Chondrocyte (in vitro differentiated cells): ENCODE measurements around the gene GTF3C4. TPM values are rescaled to one million over a fixed set of nuclear protein-coding genes. Genes with fewer than 3 reads are reported as not detected.

Experiments used
- DNase-seq: peaks from one replicate; pipeline ENCODE4 v3.0.0; 2021; ENCODE audit warnings: mixed read lengths, low spot score
- H3K27ac Mint-ChIP-seq: one replicate; pipeline ENCODE4 v1.8.0; 2021; ENCODE audit warnings: mild to moderate bottlenecking, moderate library complexity, mixed read lengths; ENCODE audit not compliant: unreplicated experiment
- H3K27me3 Mint-ChIP-seq: 2 replicates; pipeline ENCODE4 v1.8.0; 2021; ENCODE audit warnings: low read depth, mixed read lengths
- H3K36me3 Mint-ChIP-seq: 2 replicates; pipeline ENCODE4 v1.8.0; 2021; ENCODE audit warnings: low read depth, mixed read lengths
- H3K4me1 Mint-ChIP-seq: 2 replicates; pipeline ENCODE4 v1.8.0; 2021; ENCODE audit warnings: low read depth, mild to moderate bottlenecking, mixed read lengths
- H3K4me3 Mint-ChIP-seq: one replicate; pipeline ENCODE4 v1.8.0; 2021; ENCODE audit warnings: mild to moderate bottlenecking, moderate library complexity, mixed read lengths; ENCODE audit not compliant: unreplicated experiment
- H3K9me3 Mint-ChIP-seq: 2 replicates; pipeline ENCODE4 v1.8.0; 2021; ENCODE audit warnings: low read depth, mixed read lengths
- total RNA-seq: library from RNA; stranded (reverse); gene quantifications from 3 replicates; pipeline ENCODE4 v1.2.1, GENCODE V29; 2021
- TF ChIP-seq, protein P1 (sequence below): fragments of 200-600 bp; sonication (generic); IDR thresholded peaks from 2 replicates; pipeline ENCODE4 v1.5.0; 2021; ENCODE audit warnings: antibody characterized with exemption, mild to moderate bottlenecking, moderate library complexity

GTF3C4 gene
- total RNA-seq, 1 donor from 2014 or later = 16.6 TPM

DNA sequence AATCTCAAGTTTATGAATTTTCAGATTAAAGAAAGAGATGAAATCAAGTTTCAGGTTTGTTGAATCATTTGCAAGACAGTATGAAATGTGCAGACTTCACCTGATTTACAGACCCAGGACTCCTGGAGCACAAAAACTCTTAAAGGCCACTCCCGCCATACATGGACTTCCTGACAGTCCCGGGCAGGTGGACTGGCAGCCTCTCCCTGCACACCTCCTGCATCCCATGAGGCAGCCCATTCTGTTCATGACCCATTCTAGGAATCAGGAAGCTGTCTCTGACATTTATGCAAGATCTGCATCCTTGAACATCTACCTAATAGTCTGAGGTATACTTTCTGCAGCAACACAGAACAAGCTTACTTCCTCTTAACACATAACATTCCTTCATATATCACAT is 6.4 kb upstream of the GTF3C4 start:
- DNase-seq = no peak
- TF ChIP-seq, protein P1, sequence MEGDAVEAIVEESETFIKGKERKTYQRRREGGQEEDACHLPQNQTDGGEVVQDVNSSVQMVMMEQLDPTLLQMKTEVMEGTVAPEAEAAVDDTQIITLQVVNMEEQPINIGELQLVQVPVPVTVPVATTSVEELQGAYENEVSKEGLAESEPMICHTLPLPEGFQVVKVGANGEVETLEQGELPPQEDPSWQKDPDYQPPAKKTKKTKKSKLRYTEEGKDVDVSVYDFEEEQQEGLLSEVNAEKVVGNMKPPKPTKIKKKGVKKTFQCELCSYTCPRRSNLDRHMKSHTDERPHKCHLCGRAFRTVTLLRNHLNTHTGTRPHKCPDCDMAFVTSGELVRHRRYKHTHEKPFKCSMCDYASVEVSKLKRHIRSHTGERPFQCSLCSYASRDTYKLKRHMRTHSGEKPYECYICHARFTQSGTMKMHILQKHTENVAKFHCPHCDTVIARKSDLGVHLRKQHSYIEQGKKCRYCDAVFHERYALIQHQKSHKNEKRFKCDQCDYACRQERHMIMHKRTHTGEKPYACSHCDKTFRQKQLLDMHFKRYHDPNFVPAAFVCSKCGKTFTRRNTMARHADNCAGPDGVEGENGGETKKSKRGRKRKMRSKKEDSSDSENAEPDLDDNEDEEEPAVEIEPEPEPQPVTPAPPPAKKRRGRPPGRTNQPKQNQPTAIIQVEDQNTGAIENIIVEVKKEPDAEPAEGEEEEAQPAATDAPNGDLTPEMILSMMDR = no peak
- Mint-ChIP-seq H3K4me1 (peaks cover 12% of the 10 kb centered on the region), H3K9me3 (no peaks in the 10 kb centered on the region), H3K4me3 (no peak overlapping the region), H3K36me3 (peaks cover 9% of the 10 kb centered on the region), H3K27me3 (no peaks in the 10 kb centered on the region), H3K27ac (no peak overlapping the region)

DNA sequence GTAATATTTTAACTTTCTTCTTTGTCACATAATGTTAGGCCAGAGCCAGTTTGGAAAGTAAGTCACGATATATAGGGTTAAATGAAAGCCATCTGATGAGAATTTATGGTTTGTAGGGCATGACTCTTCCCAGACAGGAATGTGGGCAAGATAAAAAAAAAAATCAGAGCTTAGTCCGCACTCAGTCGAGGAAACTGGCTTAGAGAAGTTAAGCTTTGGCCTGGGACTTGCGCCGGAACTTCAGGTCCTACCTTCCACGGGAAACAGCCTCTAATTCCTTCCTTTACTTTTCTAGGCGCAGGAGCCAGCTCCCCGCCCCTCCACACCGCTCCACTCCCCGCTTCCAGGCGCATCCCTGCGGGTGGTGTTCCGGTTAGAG is 956 bp upstream of the GTF3C4 start:
- peak overlapping the region; percentile 91 for H3K27ac Mint-ChIP-seq
- peak overlapping the region; percentile 91 for H3K4me3 Mint-ChIP-seq
- no peaks in the 10 kb centered on the region for H3K27me3 Mint-ChIP-seq
- TF ChIP-seq, protein P1 = no peak
- DNase-seq = no peak
- H3K36me3 Mint-ChIP-seq = no peaks in the 10 kb centered on the region
- H3K4me1 Mint-ChIP-seq = peaks cover 46% of the 10 kb centered on the region
- H3K9me3 Mint-ChIP-seq = no peaks in the 10 kb centered on the region

GRCh38 chr9:132669698-132670456 is 387 bp upstream of the GTF3C4 start, which contains the start of gene DDX31:
TSS of gene DDX31 (minus strand) at chr9:132669983. CDS start at chr9:132669934, 49 bp downstream.
- Mint-ChIP-seq H3K36me3 (no peaks in the 10 kb centered on the region), H3K9me3 (no peaks in the 10 kb centered on the region), H3K27me3 (no peaks in the 10 kb centered on the region), H3K4me3 (peak within 1 kb of the TSS; percentile 91), H3K27ac (peak within 1 kb of the TSS; percentile 92), H3K4me1 (peaks cover 51% of the 10 kb centered on the region)
- TF ChIP-seq, protein P1 = no peak
- DNase-seq = peak; percentile 96

DNA sequence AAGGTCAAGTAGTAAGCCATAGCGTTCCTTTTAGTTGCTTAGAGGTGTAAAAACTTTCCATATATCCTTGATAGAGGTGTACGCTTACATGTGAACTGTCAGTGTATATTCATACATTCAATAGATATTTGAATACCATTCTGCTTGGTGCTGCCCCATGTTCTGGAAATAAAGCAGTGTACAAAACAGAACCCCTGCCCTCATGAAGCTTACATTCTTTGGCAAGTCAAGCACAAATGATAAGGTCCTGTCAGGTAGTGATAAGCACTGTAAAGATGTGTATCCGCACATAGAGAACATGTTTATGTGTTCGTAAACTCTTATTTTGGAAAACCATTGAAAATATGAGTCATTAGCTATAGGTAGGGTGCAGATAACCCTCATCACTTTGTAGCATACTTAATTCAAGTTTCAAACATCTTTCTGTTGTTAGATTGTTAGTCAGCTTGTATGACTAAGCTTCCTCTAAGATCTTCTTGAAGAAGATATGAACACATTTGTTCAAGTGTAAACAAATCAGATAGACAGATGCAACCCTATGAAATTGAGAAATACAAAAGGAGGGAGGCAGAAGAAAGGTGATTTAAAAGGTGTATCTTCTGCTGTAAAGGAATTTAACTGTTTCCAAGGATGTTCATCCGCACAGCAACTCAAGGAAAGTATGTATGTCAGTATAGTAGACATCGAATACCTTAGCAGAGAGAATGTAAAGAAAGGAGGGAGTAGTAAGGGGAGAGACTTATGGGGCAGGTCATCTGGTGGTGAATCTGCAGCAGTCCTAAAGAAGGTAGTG is 1.6 kb downstream of the GTF3C4 start:
- H3K27ac Mint-ChIP-seq = peak overlapping the region; percentile 92
- no peaks in the 10 kb centered on the region for H3K9me3 Mint-ChIP-seq
- H3K36me3 Mint-ChIP-seq = no peaks in the 10 kb centered on the region
- H3K4me3 Mint-ChIP-seq = peak overlapping the region; percentile 91
- no peak for DNase-seq
- H3K4me1 Mint-ChIP-seq = peaks cover 51% of the 10 kb centered on the region
- TF ChIP-seq, protein P1 = no peak
- no peaks in the 10 kb centered on the region for H3K27me3 Mint-ChIP-seq

DNA sequence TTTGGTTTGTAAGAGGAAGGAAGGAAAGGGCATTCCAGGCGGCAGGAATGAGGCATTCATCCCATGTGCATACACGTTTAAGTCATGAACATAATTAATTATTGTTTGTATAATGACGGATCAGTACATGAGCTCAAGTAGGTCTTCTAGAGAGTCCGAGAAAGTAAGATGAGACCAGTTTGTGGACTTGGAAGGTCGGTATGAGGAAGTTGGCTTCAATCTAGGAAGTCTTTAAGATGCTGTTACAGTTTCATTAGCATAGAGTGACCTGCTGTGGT is 2.1 kb downstream of the GTF3C4 start:
- Mint-ChIP-seq H3K4me1 (peaks cover 51% of the 10 kb centered on the region), H3K36me3 (peaks cover 2% of the 10 kb centered on the region), H3K27ac (peak overlapping the region; percentile 0), H3K9me3 (no peaks in the 10 kb centered on the region), H3K27me3 (no peaks in the 10 kb centered on the region), H3K4me3 (no peak overlapping the region)
- no peak for DNase-seq
- TF ChIP-seq, protein P1 = no peak
